Measurements from ENCODE around the gene GTF2E1. TPM values are rescaled to one million over a fixed set of nuclear protein-coding genes. Genes with fewer than 3 reads are reported as not detected.

GTF2E1 gene
- total and polyA plus RNA-seq, 2 of the 4 experiments (the other 2 are of a cell fraction): 8.2 to 18.5 TPM

- peak overlapping the region; percentile 29; the same call in 1 of the 2 replicates for H2BK120ac ChIP-seq (ENCODE audit: low read depth, low read length)
- dilution Hi-C loops (cut with HindIII; ENCODE audit: low sequenced_read_pairs, unreplicated experiment) (no loop called here), intact Hi-C loops (cut with micrococcal nuclease) (loop anchor here (1.0 to 2.0 kb wide), 5 partner anchors 45 to 787 kb away; partner anchors contain the start of gene NDUFB4), in situ Hi-C loops (cut with MboI; ENCODE audit: low sequenced_read_pairs) (no loop called here)
- no peak overlapping the region for H2BK20ac ChIP-seq (ENCODE audit: low read depth, low read length)
- DNase-seq (peak; percentile 43), ATAC-seq (ENCODE audit: low read depth) (peak; percentile 5)
- peaks cover 34 to 46% of the 10 kb centered on the region in 2 experiments for H3K79me1 ChIP-seq (ENCODE audit: low read depth in 1 of 2, low read length in 2 of 2)
- H2AK9ac ChIP-seq (replicated peaks; ENCODE audit: low read depth, low read length, poor library complexity): no peak overlapping the region
- peak overlapping the region; percentile 91 for H3K27ac ChIP-seq (ENCODE audit: insufficient read depth, low read length)
- no peak overlapping the region for H2AK5ac ChIP-seq (ENCODE audit: low read depth, low read length)
- H3K36me3 ChIP-seq (ENCODE audit: control insufficient read depth, insufficient read depth, low read length): no peaks in the 10 kb centered on the region
- TF ChIP-seq BHLHE40 (IDR thresholded peaks at IDR 0.05; ENCODE audit: low read depth, low read length) (peak; percentile 88), SMC3 (IDR thresholded peaks at IDR 0.05; ENCODE audit: low read depth, low read length) (no peak), RCOR1 (IDR thresholded peaks at IDR 0.05; ENCODE audit: insufficient replicate concordance, low read length) (peak; percentile 90), CHD1 (IDR thresholded peaks at IDR 0.05; ENCODE audit: low read depth, low read length) (no peak), RAD21 (IDR thresholded peaks at IDR 0.05; ENCODE audit: low read length) (no peak)
- TF ChIP-seq, protein P1, sequence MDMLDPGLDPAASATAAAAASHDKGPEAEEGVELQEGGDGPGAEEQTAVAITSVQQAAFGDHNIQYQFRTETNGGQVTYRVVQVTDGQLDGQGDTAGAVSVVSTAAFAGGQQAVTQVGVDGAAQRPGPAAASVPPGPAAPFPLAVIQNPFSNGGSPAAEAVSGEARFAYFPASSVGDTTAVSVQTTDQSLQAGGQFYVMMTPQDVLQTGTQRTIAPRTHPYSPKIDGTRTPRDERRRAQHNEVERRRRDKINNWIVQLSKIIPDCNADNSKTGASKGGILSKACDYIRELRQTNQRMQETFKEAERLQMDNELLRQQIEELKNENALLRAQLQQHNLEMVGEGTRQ (IDR thresholded peaks at IDR 0.05; ENCODE audit: low read depth, low read length): no peak
- H3K4me1 ChIP-seq (ENCODE audit: control insufficient read depth, insufficient read depth, low read length): peaks cover 4% of the 10 kb centered on the region
- H3K27me3 ChIP-seq (ENCODE audit: control insufficient read depth, insufficient read depth, low read length): no peaks in the 10 kb centered on the region
- POLR2A ChIA-PET (ENCODE audit: unreplicated experiment): no interaction called here
- H3K9me3 ChIP-seq (ENCODE audit: control insufficient read depth, insufficient read depth, low read length): no peaks in the 10 kb centered on the region; the same call in 1 of the 2 replicates
- peak overlapping the region; percentile 54 for H2AFZ ChIP-seq (replicated peaks; ENCODE audit: low read length, poor library complexity)
- H3K9ac ChIP-seq (ENCODE audit: low read depth, low read length): peak overlapping the region; percentile 85
- no TSS peak for BruUV-seq (replicated peaks)
- peak overlapping the region; percentile 55; the same call in 1 of the 2 replicates for H3K18ac ChIP-seq (ENCODE audit: low read depth, low read length)
- H3K4ac ChIP-seq (ENCODE audit: low read depth, low read length): peak overlapping the region; percentile 75
- peak overlapping the region; percentile 45; the same call in 1 of the 2 replicates for H3K56ac ChIP-seq (ENCODE audit: extremely low read depth, insufficient read depth, low read length)
- H3K4me2 ChIP-seq (ENCODE audit: low read depth, low read length): peak overlapping the region; percentile 96
- H4K5ac ChIP-seq (ENCODE audit: low read depth, low read length): peak overlapping the region; percentile 98
- peaks cover 5% of the 10 kb centered on the region for H3K9me1 ChIP-seq (ENCODE audit: insufficient read depth, low read length)
- H2BK5ac ChIP-seq (ENCODE audit: low read depth, low read length, poor library complexity, severe bottlenecking): peak overlapping the region; percentile 88
- peak overlapping the region; percentile 19; the same call in 1 of the 2 replicates for H4K91ac ChIP-seq (ENCODE audit: insufficient read depth, low read depth, low read length)
- WGBS, 2 experiments (ENCODE audit: extremely low coverage in 2 of 2, insufficient read length in 1 of 2): 0% methylated on average over 1 of the region's 10 CpGs; no CpG with 5 or more reads in 1 of the 2 experiments
- H4K8ac ChIP-seq (ENCODE audit: low read depth in 2 of 2, low read length in 2 of 2): peak overlapping the region; percentile 69 to 99
- H3K14ac ChIP-seq (replicated peaks; ENCODE audit: low read depth, low read length): peak overlapping the region; percentile 51
- CTCF ChIA-PET: interaction anchor here (1.3 to 1.7 kb wide), 2 partner anchors 173 to 182 kb away, joined by 3 to 4 read pairs; no protein-coding TSS in a partner anchor
- H3K4me3 ChIP-seq (ENCODE audit: insufficient read depth, low read depth, low read length): peak overlapping the region; percentile 69
- H4K20me1 ChIP-seq (ENCODE audit: insufficient read depth, low read length): no peaks in the 10 kb centered on the region
- H3K23ac ChIP-seq (ENCODE audit: low read depth, low read length): peak overlapping the region; percentile 74
- H2BK15ac ChIP-seq (ENCODE audit: low read depth, low read length): no peak overlapping the region
These were observed 727 bp upstream of the GTF2E1 start for GRCh38 chr3:120741837-120742197.

All from IMR-90 (cell line).